NCI-H1105 (cell line): ENCODE data around the gene RHOT1.
"Not testable (repeated sequence)": the region's sequence is repeated elsewhere in the genome, so short reads cannot be mapped to it uniquely, and the experiment has no call there.

Source experiments
- DNase-seq: peaks from one replicate; lab custom pipeline; 2025; lab: John Stamatoyannopoulos, UW

Gene RHOT1

GRCh38 chr17:32227910-32228309 lies 85.6 kb downstream of the RHOT1 start:
- no peak for DNase-seq

- DNase-seq, result no peak
Observed at GRCh38 chr17:32235588-32235987, 93.3 kb downstream of the RHOT1 start.

- no peak for DNase-seq
Observed at GRCh38 chr17:32239456-32239855, 97.2 kb downstream of the RHOT1 start.

GRCh38 chr17:32240750-32241149 lies 98.4 kb downstream of the RHOT1 start:
- DNase-seq, result no peak

DNA sequence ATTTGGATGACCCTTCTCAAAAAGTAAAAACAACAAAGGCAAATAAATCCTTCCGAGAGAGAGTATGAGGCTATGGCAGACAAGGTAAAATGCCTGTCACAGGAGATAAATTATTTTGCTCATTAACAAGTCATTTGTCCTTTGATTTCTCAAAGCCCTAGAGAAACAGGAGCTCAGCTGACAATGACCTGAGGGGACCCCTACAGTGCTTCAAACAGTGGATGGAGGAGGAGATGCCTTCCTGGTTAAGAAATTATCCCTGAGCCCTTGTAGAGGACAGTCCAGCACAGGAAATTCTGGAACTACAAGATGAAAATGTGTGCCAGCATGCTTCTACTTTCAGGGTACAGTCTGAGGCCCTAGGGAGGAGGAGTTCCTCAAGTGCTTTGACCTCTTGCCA lies 99.3 kb downstream of the RHOT1 start:
- DNase-seq, result no peak

- no peak for DNase-seq
Observed at GRCh38 chr17:32249475-32249874, 107.2 kb downstream of the RHOT1 start.

DNA sequence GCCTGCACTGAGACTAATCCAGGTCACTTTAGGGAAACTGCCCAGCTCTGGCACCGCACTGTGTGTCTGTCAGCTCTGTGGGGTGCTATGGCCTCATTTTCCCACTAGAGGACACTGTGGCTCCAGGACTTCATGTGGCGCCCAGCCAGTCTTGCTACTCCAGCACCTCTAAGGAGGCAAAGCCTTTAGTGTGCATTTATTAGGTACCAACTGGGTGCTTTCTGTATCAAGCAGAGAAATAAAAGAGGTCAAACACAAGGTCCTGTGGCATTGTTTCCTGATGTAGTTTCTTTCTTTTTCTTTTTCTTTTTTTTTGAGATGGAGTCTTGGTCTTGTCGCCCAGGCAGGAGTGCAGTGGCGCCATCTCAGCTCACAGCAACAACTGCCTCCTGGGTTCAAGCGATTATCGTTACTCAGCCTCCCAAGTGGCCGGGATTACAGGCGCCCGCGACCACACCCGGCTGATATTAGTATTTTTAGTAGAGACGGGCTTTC lies 110.9 kb downstream of the RHOT1 start:
- DNase-seq, result peak; percentile 54

DNA sequence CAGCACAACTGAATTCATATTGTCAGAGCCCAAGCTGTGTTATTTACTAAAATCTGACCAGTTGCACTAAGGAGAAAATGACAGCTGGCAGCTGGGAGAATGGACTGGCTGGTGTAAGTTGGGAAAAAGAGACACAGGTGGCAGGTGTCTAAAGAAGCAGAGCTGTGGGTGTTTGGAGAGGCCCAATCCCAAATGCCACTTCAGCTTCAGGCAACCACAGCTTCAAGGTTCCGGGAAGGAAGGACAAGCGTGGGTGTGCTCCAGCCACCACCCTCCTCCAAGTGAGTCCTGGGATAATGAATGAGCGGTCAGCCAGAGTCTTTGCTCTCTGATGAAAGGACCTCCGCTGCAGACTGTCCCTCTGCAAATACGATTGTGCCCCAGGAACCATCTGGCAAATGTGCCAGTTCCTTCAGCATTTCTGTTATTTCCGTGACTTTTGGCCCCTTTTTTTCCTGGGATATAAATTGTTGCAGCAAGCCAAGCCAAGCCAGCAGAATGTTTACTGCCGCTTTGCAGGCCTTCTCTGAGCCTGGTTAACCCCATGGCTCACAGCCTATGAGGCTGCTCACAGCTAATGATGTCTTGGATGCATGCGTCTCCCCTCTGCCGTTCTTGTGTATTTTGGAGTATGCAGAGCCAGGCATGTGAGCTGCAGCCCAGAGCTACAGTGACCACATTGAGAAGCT lies 113.9 kb downstream of the RHOT1 start:
- no peak for DNase-seq

DNA sequence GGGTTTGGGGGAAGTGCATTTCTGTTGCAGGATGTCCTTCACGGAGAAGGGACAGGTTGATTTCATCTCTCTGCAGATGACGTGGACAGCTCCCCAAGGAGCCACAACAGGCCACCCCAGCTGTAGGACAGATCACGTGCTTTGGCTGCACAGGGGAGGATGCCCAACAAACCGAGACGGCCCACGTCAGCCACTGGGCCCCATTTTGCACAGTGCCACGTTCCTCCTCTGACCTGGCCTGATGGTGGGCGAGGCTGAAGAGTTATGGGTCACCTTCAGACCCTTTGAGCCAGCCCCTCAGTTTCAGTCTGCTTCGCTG lies 114.4 kb downstream of the RHOT1 start:
- DNase-seq, result no peak

DNA sequence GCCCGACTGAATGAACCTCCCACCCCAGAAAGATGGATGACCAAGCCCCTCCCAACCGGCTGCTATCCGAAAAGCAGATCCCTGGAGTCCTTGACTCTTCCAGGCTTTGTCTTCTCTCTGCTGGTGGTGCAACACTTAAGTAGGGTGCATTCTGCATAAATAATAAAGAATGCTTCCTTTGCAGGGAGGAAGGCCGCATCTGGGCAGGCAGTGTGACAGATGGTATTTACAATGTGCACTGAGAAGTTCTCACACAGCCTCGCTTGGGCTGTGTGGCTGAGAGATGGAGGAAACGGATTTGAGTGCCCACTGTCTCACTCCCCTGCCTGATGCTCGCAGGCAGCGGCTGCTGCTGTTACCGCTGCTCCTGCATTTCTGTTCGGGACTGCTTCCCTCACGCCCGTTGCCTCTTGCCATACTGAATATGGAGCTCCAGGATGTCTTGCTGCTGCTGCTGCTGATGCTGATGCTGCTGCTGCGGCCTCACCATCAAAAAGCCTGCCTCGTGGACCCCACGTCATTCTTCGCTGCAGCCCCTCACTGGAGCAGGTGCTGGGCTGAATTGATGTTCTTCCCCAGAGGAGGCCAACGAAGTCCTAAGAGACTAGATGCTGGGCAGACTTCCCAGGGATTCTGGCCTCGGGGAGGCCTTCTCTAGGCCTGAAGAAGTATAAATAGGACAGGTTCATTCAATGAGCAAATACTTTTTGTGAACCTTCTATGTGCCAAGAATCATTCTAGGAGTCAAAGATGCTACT lies 116.3 kb downstream of the RHOT1 start:
- DNase-seq, result no peak

DNA sequence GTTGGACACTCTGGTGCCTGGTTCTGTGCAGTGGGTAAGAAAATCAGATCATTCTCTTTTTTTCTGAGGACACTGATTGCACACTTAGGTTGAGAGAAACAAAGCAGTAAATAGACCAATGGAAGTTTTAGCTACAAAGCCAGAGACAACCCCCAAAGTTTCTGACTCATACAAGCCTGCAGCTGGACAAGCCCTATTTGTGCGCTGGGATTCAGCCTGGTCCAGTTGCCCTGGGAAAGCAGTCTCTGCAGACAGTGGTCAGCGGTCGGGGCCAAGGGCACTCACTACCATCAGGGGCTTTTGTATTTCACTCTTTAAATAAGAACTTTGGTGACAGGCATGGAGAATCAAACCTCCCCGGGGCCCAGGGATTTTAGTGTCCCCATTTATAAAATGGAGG lies 117.3 kb downstream of the RHOT1 start:
- no peak for DNase-seq

DNA sequence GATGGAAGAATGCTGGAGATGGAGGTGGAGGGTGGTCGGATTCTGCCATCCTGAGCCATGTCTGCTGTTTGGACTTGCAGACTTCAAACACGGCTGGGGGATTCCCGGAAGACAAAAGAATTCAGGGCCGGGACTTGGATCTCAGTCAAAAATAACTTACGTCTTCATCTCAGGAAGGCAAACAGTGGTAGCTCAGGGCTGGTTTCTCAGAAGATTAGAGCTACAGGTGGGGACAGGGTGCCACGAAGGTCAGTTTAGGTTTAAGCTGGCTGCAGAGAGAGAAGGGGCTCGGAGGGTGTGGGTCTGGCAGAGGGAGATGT lies 119.1 kb downstream of the RHOT1 start:
- no peak for DNase-seq

DNA sequence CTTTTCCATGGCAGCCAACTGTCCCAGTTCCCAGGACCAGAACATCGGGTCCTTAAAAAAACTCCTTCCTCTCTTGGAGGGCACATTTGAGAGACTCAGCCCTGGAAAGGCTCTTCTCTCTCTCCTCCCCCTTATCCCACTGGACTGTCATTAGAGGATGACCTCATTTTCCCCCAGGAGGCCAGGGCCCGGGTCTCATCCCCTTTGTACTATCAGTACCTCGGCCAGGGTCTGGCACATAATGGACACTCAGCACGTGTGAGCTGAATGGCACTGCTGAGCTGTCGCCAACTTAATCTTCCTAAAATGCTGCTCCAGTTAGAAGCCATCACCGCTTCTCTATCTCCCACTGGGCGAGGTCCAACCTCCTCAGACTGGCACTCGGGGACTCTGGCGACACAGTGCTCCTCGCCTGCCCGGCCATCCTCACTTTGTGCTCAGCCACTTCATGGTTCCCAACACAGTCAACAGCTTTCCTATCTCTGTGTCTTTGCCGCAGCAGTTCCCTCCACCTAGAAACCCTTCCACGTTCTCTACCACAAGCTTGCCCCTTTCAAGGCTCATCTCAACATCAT lies 119.7 kb downstream of the RHOT1 start:
- no peak for DNase-seq

GRCh38 chr17:32263515-32263914 lies 121.2 kb downstream of the RHOT1 start:
- not testable (repeated sequence) for DNase-seq

DNA sequence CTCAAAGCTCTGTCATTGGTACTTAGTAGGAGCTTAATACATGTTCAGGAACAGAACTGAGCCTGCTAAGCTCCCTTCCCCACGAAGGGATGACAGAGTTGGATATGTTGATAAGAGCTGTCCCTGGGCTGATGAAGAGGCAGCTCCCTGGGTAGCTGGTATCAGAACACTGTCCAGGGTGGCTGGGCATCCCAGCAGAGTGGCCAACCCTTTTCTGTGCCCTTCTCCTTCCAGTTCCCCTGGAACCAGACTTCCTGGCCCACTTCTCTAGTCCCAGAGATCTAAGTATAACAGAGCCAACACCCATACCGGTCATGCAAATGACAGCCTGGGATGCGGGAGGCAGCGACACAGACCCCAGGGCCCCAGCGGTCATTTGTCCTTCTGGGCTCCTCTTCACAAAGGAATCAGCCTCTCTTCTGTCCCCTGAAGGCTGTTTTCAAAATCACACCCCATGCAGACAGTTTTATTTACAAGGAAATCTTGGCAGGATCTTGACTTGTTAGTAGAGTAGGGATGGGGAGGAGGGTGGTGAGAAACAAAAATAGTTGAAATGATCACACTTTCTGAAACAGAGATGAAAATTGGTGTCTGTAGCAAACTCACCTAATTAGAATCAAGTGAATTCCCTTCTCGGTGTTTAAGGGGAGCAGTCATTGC lies 122.0 kb downstream of the RHOT1 start:
- no peak for DNase-seq

DNA sequence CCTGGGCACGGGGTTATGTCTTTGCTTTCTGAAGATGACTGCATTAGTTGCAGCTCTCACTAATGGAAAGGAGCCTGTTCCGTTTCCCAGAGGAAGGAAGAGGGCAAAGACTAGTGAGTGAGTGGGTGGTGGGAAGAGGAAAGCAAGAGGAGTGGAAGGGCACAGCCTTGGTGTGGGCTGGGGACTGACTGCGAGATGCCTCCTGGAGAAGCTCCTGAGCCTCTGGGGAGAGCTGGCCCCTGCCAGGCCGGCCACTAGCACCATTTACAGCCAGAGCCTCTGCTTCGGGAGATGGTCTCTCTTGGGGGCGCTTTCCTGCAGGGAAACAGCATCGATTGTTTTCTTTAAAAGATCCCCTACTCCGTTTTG lies 122.5 kb downstream of the RHOT1 start:
- DNase-seq, result no peak

GRCh38 chr17:32265192-32265923 lies 123.1 kb downstream of the RHOT1 start, which contains the start of gene RHBDL3:
RHBDL3 (plus strand) TSS chr17:32265832; CDS start chr17:32266190, 358 bp downstream.
- peak; percentile 14 for DNase-seq

- DNase-seq, result no peak
Observed at GRCh38 chr17:32266051-32266388, 123.7 kb downstream of the RHOT1 start.

- no peak for DNase-seq
Observed at GRCh38 chr17:32266389-32267301, 124.3 kb downstream of the RHOT1 start.

GRCh38 chr17:32267690-32268205 lies 125.4 kb downstream of the RHOT1 start:
- DNase-seq, result no peak

DNA sequence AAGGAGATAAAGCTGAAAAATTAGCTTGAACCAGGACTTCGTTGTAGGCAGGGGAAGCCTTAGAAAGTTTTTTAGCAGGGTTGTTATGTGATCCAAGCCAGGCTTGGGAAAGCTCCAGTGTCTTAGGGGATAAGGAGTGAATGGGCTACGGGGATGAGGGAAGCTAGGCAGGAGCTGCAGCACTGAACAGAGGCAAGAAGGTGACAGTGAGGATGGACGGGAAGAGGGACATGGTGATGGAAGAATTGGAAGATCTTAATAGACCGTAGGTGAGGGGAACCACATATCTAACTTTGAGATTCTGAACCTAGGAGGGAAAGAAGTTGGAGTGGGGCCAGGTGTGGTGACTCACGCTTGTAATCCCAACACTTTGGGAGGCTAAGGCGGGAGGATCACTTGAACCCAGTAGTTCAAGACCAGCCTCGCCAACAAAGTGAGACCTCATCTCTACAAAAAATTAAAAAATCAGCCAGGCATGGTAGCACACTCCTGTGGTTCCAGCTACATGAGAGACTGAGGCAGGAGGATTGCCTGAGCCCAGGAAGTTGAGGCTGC lies 126.5 kb downstream of the RHOT1 start:
- DNase-seq, result no peak
